Endothelial cell of umbilical vein (primary cell): ENCODE measurements around the gene COL26A1. TPM values are rescaled to one million over a fixed set of nuclear protein-coding genes. Genes with fewer than 3 reads are reported as not detected.

Experiments used
- BruUV-seq: library from RNA; stranded (reverse); fragments of 400-500 nt; replicated peaks from 2 replicates; lab custom pipeline; 2021; lab: Mats Ljungman, UMichigan
- CTCF ChIA-PET: fragments of 300-600, 350-600 bp; sonication (Branson Sonifier 250); formaldehyde crosslinking; loops from one replicate; lab custom pipeline; 2021; ENCODE audit warnings: antibody characterized with exemption, inconsistent platforms; lab: Charles Lee
- POLR2A ChIA-PET: fragments of 300-600, 350-600 bp; sonication (Branson Sonifier 250); formaldehyde crosslinking; loops from one replicate; lab custom pipeline; 2021; ENCODE audit warnings: antibody characterized with exemption, inconsistent platforms; lab: Charles Lee
- DNase-seq: peaks from one replicate; pipeline ENCODE4 v3.0.0-alpha.2; 2011; ENCODE audit warnings: low read depth, low spot score
- FAIRE-seq: peaks from 2 replicates; lab custom pipeline; 2011; peaks lifted over from hg19 to GRCh38; lab: Jason Lieb, UNC
- H2AFZ ChIP-seq: 2 replicates; pipeline ENCODE4 v1.6.0; 2012; ENCODE audit warnings: low read depth, low read length, control low read depth, inconsistent platforms
- H3K27ac ChIP-seq: 2 replicates; pipeline ENCODE4 v1.5.1; 2011; ENCODE audit warnings: low read depth, mild to moderate bottlenecking, control low read depth, low read length, moderate library complexity; ENCODE audit not compliant: insufficient read depth
- H3K27me3 ChIP-seq, 2 experiments: 2 replicates each; pipeline versions ENCODE4 v1.6.0 to v1.6.1; 2011; ENCODE audit warnings: low read length in 2 of 2, mixed read lengths in 1 of 2; ENCODE audit not compliant: control insufficient read depth in 2 of 2, insufficient read depth in 2 of 2
- H3K36me3 ChIP-seq, 2 experiments: 2 replicates in 1 of 2; 3 replicates in 1 of 2; pipeline ENCODE4 v1.5.1; 2011; ENCODE audit warnings: low read length in 2 of 2, mild to moderate bottlenecking in 1 of 2, moderate library complexity in 1 of 2; ENCODE audit not compliant: control insufficient read depth in 2 of 2, insufficient read depth in 2 of 2; ENCODE audit errors: extremely low read depth in 1 of 2
- H3K4me1 ChIP-seq: 3 replicates; pipeline ENCODE4 v1.5.1; 2011; ENCODE audit warnings: mild to moderate bottlenecking, low read length; ENCODE audit not compliant: control insufficient read depth, insufficient read depth; ENCODE audit errors: extremely low read depth
- H3K4me2 ChIP-seq: 2 replicates; pipeline ENCODE4 v1.6.1; 2011; ENCODE audit warnings: low read length, control low read depth, mixed read lengths; ENCODE audit not compliant: insufficient read depth
- H3K4me3 ChIP-seq, 3 experiments: fragments of 200-600 bp in 1 of 3; sonication (generic), shearing (Covaris generic) in 1 of 3; replicated peaks in 1 of 3; 2 replicates each; pipeline ENCODE4 v1.5.1; 2011 to 2016; ENCODE audit warnings: control low read depth in 3 of 3, low read length in 3 of 3, mild to moderate bottlenecking in 2 of 3, inconsistent platforms in 1 of 3, low read depth in 1 of 3, moderate library complexity in 1 of 3; ENCODE audit not compliant: insufficient read depth in 1 of 3
- H3K79me2 ChIP-seq: 2 replicates; pipeline ENCODE4 v1.6.0; 2012; ENCODE audit warnings: low read length, inconsistent platforms; ENCODE audit not compliant: control insufficient read depth, insufficient read depth
- H3K9ac ChIP-seq: replicated peaks from 2 replicates; pipeline ENCODE3; 2011; ENCODE audit warnings: low read length, control low read depth; ENCODE audit not compliant: insufficient read depth; ENCODE audit errors: extremely low read depth
- H3K9me1 ChIP-seq: replicated peaks from 3 replicates; pipeline ENCODE4 v1.6.0; 2011; ENCODE audit warnings: mild to moderate bottlenecking, low read length; ENCODE audit not compliant: control insufficient read depth, insufficient read depth; ENCODE audit errors: extremely low read depth
- H3K9me3 ChIP-seq: replicated peaks from 2 replicates; pipeline ENCODE4 v1.5.1; 2012; ENCODE audit warnings: low read length, inconsistent platforms; ENCODE audit not compliant: control insufficient read depth, insufficient read depth
- H4K20me1 ChIP-seq: replicated peaks from 2 replicates; pipeline ENCODE3; 2011; ENCODE audit warnings: mild to moderate bottlenecking, low read length; ENCODE audit not compliant: control insufficient read depth, insufficient read depth; ENCODE audit errors: extremely low read depth
- CTCF ChIP-seq, 2 donors: IDR thresholded peaks; 1 replicate in 1 of 2; 2 replicates in 1 of 2; pipeline ENCODE4 v1.5.1; 2011; ENCODE audit warnings: low read length in 2 of 2, mild to moderate bottlenecking in 2 of 2, moderate library complexity in 2 of 2, control low read depth in 1 of 2, inconsistent platforms in 1 of 2, low read depth in 1 of 2; ENCODE audit not compliant: insufficient read depth in 1 of 2; ENCODE audit errors: extremely low read depth in 1 of 2
- FOS ChIP-seq: IDR thresholded peaks from 2 replicates; pipeline ENCODE4 v1.6.1; 2011; ENCODE audit warnings: mild to moderate bottlenecking, low read length, moderate library complexity, borderline replicate concordance; ENCODE audit not compliant: insufficient read depth
- GATA2 ChIP-seq: IDR thresholded peaks from 2 replicates; pipeline ENCODE4 v1.7.0; 2011; ENCODE audit warnings: low read depth, mild to moderate bottlenecking, moderate library complexity, mixed read lengths, low read length; ENCODE audit not compliant: insufficient read length, insufficient read depth
- JUN ChIP-seq: IDR thresholded peaks from 2 replicates; pipeline ENCODE4 v1.6.1; 2011; ENCODE audit warnings: borderline replicate concordance, low read depth; ENCODE audit not compliant: insufficient read length, insufficient read depth
- MAX ChIP-seq: IDR thresholded peaks from 2 replicates; pipeline ENCODE4 v1.6.1; 2011; ENCODE audit not compliant: insufficient read depth, insufficient read length
- MYC ChIP-seq: IDR thresholded peaks from one replicate; pipeline ENCODE4 v1.6.1; 2011; ENCODE audit warnings: mild to moderate bottlenecking, low read depth, low read length
- POLR2A ChIP-seq: IDR thresholded peaks from 2 replicates; pipeline ENCODE4 v1.6.1; 2012; ENCODE audit warnings: low read depth, mild to moderate bottlenecking, control low read depth, low read length
- POLR2AphosphoS5 ChIP-seq: IDR thresholded peaks from 2 replicates; pipeline ENCODE4 v1.6.1; 2012; ENCODE audit warnings: low read depth, mild to moderate bottlenecking, control low read depth, low read length, moderate library complexity; ENCODE audit not compliant: insufficient read depth
- dilution Hi-C: fragments of 300-500 bp; cut with MboI; formaldehyde crosslinking; loops from one replicate; pipeline ENCODE4 v1.15.0; 2019; ENCODE audit warnings: low sequenced_read_pairs; ENCODE audit not compliant: extremely low pct_ligation_motif_present
- intact Hi-C: fragments of 100-400 bp; cut with micrococcal nuclease; formaldehyde crosslinking; loops from one replicate; pipeline ENCODE4 v1.10.0; 2022
- polyA plus RNA-seq, 4 experiments: library from polyadenylated mRNA; depleted of rRNA in 3 of 4; stranded (reverse) in 3 of 4; unstranded in 1 of 4; fragments of >200 nt; gene quantifications; 2 replicates each; pipeline versions ENCODE4 v1.2.1 to v1.2.3, GENCODE V29; 2011 to 2012; ENCODE audit warnings: missing spikeins in 1 of 4
- total RNA-seq: library from RNA; stranded (reverse); gene quantifications from 2 replicates; pipeline ENCODE4 v1.2.3, GENCODE V29; 2021

Gene COL26A1
- total and polyA plus RNA-seq, 2 donors (not counting 3 experiments of a cell fraction or from before 2014, with no cell fraction given), result not detected

GRCh38 chr7:101397243-101397642 lies 34.6 kb downstream of the COL26A1 start:
- intact Hi-C loops, result no loop called here
- H3K9me1 ChIP-seq, result no peaks in the 10 kb centered on the region
- H3K27ac ChIP-seq, result no peak overlapping the region
- H3K4me1 ChIP-seq, result peaks cover 2% of the 10 kb centered on the region
- no peak overlapping the region for H3K9ac ChIP-seq
- H2AFZ ChIP-seq, result no peak overlapping the region
- TF ChIP-seq MYC, result no peak
- no peak for TF ChIP-seq POLR2A
- TF ChIP-seq GATA2, result no peak
- TF ChIP-seq MAX, result no peak
- TF ChIP-seq FOS, result no peak
- TF ChIP-seq POLR2AphosphoS5, result no peak
- no peak for TF ChIP-seq CTCF (IDR thresholded peaks at IDR 0.05; ENCODE audit: extremely low read depth in 1 of 2, insufficient read depth in 1 of 2, low read depth in 1 of 2, low read length in 2 of 2)
- no peak for TF ChIP-seq JUN
- no peak overlapping the region for H3K4me3 ChIP-seq
- CTCF ChIA-PET, result interaction anchor here (1.1 to 1.8 kb wide), 2 partner anchors 14 to 452 kb away, joined by 3 to 4 read pairs; no protein-coding TSS in a partner anchor
- no peaks in the 10 kb centered on the region for H4K20me1 ChIP-seq
- no peaks in the 10 kb centered on the region for H3K9me3 ChIP-seq
- BruUV-seq, result no TSS peak
- H3K79me2 ChIP-seq, result no peaks in the 10 kb centered on the region
- no peak overlapping the region for H3K4me2 ChIP-seq
- dilution Hi-C loops, result no loop called here
- peaks cover 8% of the 10 kb centered on the region in 2 experiments for H3K27me3 ChIP-seq
- no peaks in the 10 kb centered on the region for H3K36me3 ChIP-seq
- FAIRE-seq (no peak), DNase-seq (no peak)
- POLR2A ChIA-PET, result no interaction called here
